Loucy (cell line): Measurements from ENCODE around the gene GSTP1.
A peak's percentile ranks its signal among the peaks of the same experiment; 100 is the strongest.

Experiments
- H2AFZ ChIP-seq: fragments of 200-600 bp; sonication (generic); 2 replicates; pipeline ENCODE4 v1.6.0; 2016; ENCODE audit warnings: antibody characterized with exemption, mild to moderate bottlenecking, low read length, moderate library complexity
- H3F3A ChIP-seq: fragments of 200-600 bp; 2 replicates; pipeline ENCODE4 v1.6.0; 2016; ENCODE audit warnings: antibody characterized with exemption, low read depth, mild to moderate bottlenecking
- H3K27me3 ChIP-seq: fragments of 200-600 bp; sonication (generic); 2 replicates; pipeline ENCODE4 v1.6.1; 2014; ENCODE audit warnings: low read length, mild to moderate bottlenecking; ENCODE audit not compliant: insufficient read depth, poor library complexity, severe bottlenecking
- H3K36me3 ChIP-seq: fragments of 200-600 bp; sonication (generic); 2 replicates; pipeline ENCODE4 v1.6.1; 2016; ENCODE audit warnings: low read length; ENCODE audit not compliant: insufficient read depth
- H3K4me1 ChIP-seq: fragments of 200-600 bp; sonication (generic); 2 replicates; pipeline ENCODE4 v1.5.1; 2014; ENCODE audit warnings: low read length, mild to moderate bottlenecking; ENCODE audit not compliant: insufficient read depth, poor library complexity, severe bottlenecking
- H3K4me2 ChIP-seq: fragments of 200-600 bp; sonication (generic); 2 replicates; pipeline ENCODE4 v1.6.0; 2014; ENCODE audit warnings: antibody characterized with exemption, low read length, low read depth, mild to moderate bottlenecking; ENCODE audit not compliant: poor library complexity, severe bottlenecking
- H3K4me3 ChIP-seq: fragments of 200-600 bp; sonication (generic); 2 replicates; pipeline ENCODE4 v1.5.1; 2014; ENCODE audit warnings: low read length, mild to moderate bottlenecking, mixed read lengths; ENCODE audit not compliant: poor library complexity, severe bottlenecking
- H3K79me2 ChIP-seq: fragments of 200-600 bp; sonication (generic); 2 replicates; pipeline ENCODE4 v1.6.1; 2014; ENCODE audit warnings: low read length; ENCODE audit not compliant: insufficient read depth
- H3K9ac ChIP-seq: fragments of 200-600 bp; sonication (generic); 2 replicates; pipeline ENCODE4 v1.6.0; 2014; ENCODE audit warnings: mild to moderate bottlenecking, low read depth, low read length, moderate library complexity; ENCODE audit not compliant: poor library complexity, severe bottlenecking
- H3K9me2 ChIP-seq: fragments of 200-600 bp; sonication (generic); replicated peaks from 2 replicates; pipeline ENCODE4 v1.6.1; 2016; ENCODE audit warnings: low read depth, low read length, mixed read lengths
- H3K9me3 ChIP-seq: fragments of 200-600 bp; sonication (generic); 2 replicates; pipeline ENCODE4 v1.6.1; 2014; ENCODE audit warnings: mild to moderate bottlenecking, antibody characterized with exemption, low read length, low read depth; ENCODE audit not compliant: insufficient read depth
- H4K20me1 ChIP-seq: fragments of 200-600 bp; sonication (generic); 2 replicates; pipeline ENCODE4 v1.6.0; 2014; ENCODE audit warnings: antibody characterized with exemption, low read length, mild to moderate bottlenecking; ENCODE audit not compliant: insufficient read depth, poor library complexity, severe bottlenecking
- EZH2phosphoT487 ChIP-seq: fragments of 200-600 bp; IDR thresholded peaks from 2 replicates; pipeline ENCODE4 v1.6.1; 2018; ENCODE audit warnings: antibody characterized with exemption, mild to moderate bottlenecking, moderate library complexity, borderline replicate concordance
- TF ChIP-seq, protein P1 (sequence below): fragments of 200-600 bp; sonication (generic); conservative IDR thresholded peaks from 2 replicates; pipeline ENCODE4 v1.5.1; 2014; ENCODE audit warnings: mild to moderate bottlenecking, antibody characterized with exemption, low read length

The GSTP1 gene

DNA sequence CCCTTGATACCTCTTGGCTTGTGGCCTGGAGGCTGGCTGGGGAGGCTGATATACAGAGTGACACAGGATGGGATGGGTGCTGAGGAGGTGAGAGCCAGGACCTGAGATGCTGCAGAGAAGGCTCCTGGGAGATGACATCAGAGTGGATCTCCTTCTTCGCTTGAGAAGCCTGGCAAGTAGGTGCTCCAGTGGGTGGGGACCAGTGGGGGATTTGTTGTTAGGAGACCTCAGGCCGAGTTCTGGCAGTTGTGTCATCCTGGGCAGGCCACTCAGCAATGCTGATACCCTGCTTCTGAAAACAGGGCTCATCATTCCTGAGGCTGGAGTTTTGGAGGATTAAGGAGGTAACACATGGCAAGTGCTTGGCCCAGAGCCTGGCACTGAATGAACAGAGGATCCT is 21.2 kb downstream of the GSTP1 start:
- H3K36me3 ChIP-seq, result no peaks in the 10 kb centered on the region; the same call in 1 of the 2 replicates
- peaks cover 28% of the 10 kb centered on the region for H3K79me2 ChIP-seq
- H3K9ac ChIP-seq, result peak overlapping the region; percentile 77
- no peak overlapping the region for H3K4me2 ChIP-seq
- peaks cover 70% of the 10 kb centered on the region for H3K4me1 ChIP-seq
- no peak overlapping the region for H3K4me3 ChIP-seq
- no peaks in the 10 kb centered on the region for H3K27me3 ChIP-seq
- H3K9me3 ChIP-seq, result peaks cover 5% of the 10 kb centered on the region; the same call in 1 of the 2 replicates
- H3F3A ChIP-seq, result peaks cover 17% of the 10 kb centered on the region
- no peaks in the 10 kb centered on the region for H3K9me2 ChIP-seq
- no peak for TF ChIP-seq EZH2phosphoT487
- TF ChIP-seq, protein P1, sequence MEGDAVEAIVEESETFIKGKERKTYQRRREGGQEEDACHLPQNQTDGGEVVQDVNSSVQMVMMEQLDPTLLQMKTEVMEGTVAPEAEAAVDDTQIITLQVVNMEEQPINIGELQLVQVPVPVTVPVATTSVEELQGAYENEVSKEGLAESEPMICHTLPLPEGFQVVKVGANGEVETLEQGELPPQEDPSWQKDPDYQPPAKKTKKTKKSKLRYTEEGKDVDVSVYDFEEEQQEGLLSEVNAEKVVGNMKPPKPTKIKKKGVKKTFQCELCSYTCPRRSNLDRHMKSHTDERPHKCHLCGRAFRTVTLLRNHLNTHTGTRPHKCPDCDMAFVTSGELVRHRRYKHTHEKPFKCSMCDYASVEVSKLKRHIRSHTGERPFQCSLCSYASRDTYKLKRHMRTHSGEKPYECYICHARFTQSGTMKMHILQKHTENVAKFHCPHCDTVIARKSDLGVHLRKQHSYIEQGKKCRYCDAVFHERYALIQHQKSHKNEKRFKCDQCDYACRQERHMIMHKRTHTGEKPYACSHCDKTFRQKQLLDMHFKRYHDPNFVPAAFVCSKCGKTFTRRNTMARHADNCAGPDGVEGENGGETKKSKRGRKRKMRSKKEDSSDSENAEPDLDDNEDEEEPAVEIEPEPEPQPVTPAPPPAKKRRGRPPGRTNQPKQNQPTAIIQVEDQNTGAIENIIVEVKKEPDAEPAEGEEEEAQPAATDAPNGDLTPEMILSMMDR, result no peak
- no peak overlapping the region for H2AFZ ChIP-seq
- no peaks in the 10 kb centered on the region for H4K20me1 ChIP-seq

DNA sequence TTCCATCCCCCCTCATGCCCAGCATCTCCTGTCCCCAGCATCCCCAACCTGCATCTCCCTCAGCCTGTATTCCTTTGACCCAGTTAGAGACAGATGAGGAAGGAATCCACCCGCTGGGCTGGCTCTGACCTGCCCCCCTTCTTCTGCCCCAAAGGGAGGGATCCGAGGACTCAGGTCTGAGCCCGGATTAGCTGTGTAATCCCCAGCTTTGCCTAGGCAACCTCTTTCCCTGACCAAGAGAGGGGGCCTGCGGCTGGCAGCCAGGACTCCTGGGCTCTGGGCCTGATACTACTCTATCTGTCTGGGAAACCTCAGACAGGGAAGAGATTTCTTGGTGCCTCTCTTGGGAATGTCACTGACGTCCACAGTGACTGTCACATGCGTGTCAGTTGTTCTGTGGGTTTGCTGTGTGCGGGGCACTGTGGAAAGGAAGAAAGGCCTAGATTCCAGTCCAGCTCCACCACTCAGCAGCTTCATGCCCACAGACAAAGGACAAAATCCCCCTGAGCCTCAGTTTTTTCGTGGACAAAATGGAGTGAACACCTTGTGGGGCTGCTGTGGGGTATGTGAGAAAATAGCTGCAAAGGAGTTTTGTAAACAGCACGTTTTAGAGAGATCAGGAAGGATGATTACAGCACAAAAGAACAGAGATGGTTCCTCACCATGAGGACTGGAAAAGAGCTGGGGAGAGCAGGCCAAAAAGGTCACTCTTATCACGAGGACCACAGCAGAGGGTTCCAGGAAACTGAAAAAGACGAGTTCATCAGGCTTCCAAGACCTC is 21.8 kb downstream of the GSTP1 start:
- peak overlapping the region; percentile 77 for H3K9ac ChIP-seq
- peak overlapping the region; percentile 95 for H3K4me3 ChIP-seq
- H3K4me1 ChIP-seq, result peaks cover 66% of the 10 kb centered on the region

DNA sequence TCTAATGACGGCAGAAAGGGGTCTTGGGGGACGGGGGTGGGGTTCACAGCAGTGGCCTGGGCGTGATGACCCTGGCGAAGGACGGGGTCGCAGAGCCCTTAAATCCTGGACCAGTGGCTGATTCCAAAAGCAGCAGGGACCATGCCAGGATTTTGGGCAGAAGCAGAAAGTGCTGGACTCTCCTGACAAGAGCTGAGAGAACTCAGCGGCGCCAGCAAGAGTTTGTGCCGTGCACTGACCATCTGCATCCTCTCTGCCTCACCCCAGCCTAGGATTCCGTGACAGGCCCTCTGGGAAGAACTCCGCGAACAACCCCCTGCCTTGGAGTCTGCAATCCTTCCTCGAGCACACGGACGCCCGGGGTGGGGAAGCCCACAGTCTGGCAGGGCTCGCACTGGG is 22.5 kb downstream of the GSTP1 start:
- H3K4me3 ChIP-seq, result peak overlapping the region; percentile 95
- H3F3A ChIP-seq, result peaks cover 8% of the 10 kb centered on the region
- H4K20me1 ChIP-seq, result no peaks in the 10 kb centered on the region
- H3K27me3 ChIP-seq, result no peaks in the 10 kb centered on the region
- peak overlapping the region; percentile 77 for H3K9ac ChIP-seq
- H3K4me1 ChIP-seq, result peaks cover 60% of the 10 kb centered on the region
- H3K4me2 ChIP-seq, result peak overlapping the region; percentile 87
- TF ChIP-seq, protein P1, result no peak; the same call in 1 of the 2 replicates
- no peak for TF ChIP-seq EZH2phosphoT487
- H3K36me3 ChIP-seq, result peaks cover 2% of the 10 kb centered on the region; the same call in 1 of the 2 replicates
- H3K9me3 ChIP-seq, result peaks cover 5% of the 10 kb centered on the region; the same call in 1 of the 2 replicates
- H3K79me2 ChIP-seq, result peaks cover 28% of the 10 kb centered on the region
- H3K9me2 ChIP-seq, result no peaks in the 10 kb centered on the region
- no peak overlapping the region for H2AFZ ChIP-seq

More for the DNA sequence above, 21.8 kb downstream of the GSTP1 start:
- TF ChIP-seq EZH2phosphoT487, result no peak
- TF ChIP-seq, protein P1, result no peak
- H3K9me2 ChIP-seq, result no peaks in the 10 kb centered on the region
- no peak overlapping the region for H2AFZ ChIP-seq
- H3K27me3 ChIP-seq, result no peaks in the 10 kb centered on the region
- no peaks in the 10 kb centered on the region; the same call in 1 of the 2 replicates for H3K36me3 ChIP-seq
- H3K4me2 ChIP-seq, result peak overlapping the region; percentile 87
- H4K20me1 ChIP-seq, result no peaks in the 10 kb centered on the region
- H3F3A ChIP-seq, result peaks cover 14% of the 10 kb centered on the region
- H3K9me3 ChIP-seq, result peaks cover 5% of the 10 kb centered on the region; the same call in 1 of the 2 replicates
- H3K79me2 ChIP-seq, result peaks cover 28% of the 10 kb centered on the region
